HepG2 (cell line): Measurements from ENCODE around the gene CRYBA2. TPM values are rescaled to one million over a fixed set of nuclear protein-coding genes. Genes with fewer than 3 reads are reported as not detected.

Source experiments
- ATF1 ChIP-seq: IDR thresholded peaks from 2 replicates; pipeline ENCODE4 v1.6.1; 2016; ENCODE audit warnings: mild to moderate bottlenecking, control low read depth
- GATAD2A ChIP-seq: IDR thresholded peaks from 2 replicates; pipeline ENCODE4 v1.6.1; 2016
- HNF4G ChIP-seq, 2 experiments: sonication (generic) in 1 of 2; formaldehyde crosslinking in 1 of 2; IDR thresholded peaks; 2 replicates each; pipeline versions ENCODE4 v1.4.0 to v1.6.1; 2011 to 2020; ENCODE audit warnings: borderline replicate concordance in 2 of 2, low read depth in 2 of 2, mild to moderate bottlenecking in 2 of 2, low read length in 1 of 2, missing genetic modification reagents in 1 of 2, moderate library complexity in 1 of 2
- JUNB ChIP-seq: sonication (generic); formaldehyde crosslinking; IDR thresholded peaks from 2 replicates; pipeline ENCODE4 v1.8.0; 2022; ENCODE audit warnings: missing genetic modification reagents, mild to moderate bottlenecking, borderline replicate concordance
- TOPORS ChIP-seq: sonication (generic); formaldehyde crosslinking; IDR thresholded peaks from 2 replicates; pipeline ENCODE4 v1.8.0; 2023; ENCODE audit warnings: mild to moderate bottlenecking, missing genetic modification reagents
- ZNF562 ChIP-seq: sonication (generic); formaldehyde crosslinking; IDR thresholded peaks from 2 replicates; pipeline ENCODE4 v1.8.0; 2022; ENCODE audit warnings: missing genetic modification reagents, borderline replicate concordance
- ZNF891 ChIP-seq: sonication (generic); formaldehyde crosslinking; IDR thresholded peaks from 2 replicates; pipeline ENCODE4 v1.5.0; 2020; ENCODE audit warnings: mild to moderate bottlenecking, missing genetic modification reagents
- polyA plus RNA-seq, 8 experiments: library from polyadenylated mRNA; depleted of rRNA in 3 of 8; stranded (reverse) in 7 of 8; unstranded in 1 of 8; fragments of >200 nt; fragmentation: Illumina TruSeq in 4 of 8; extraction: Trizol in 4 of 8; gene quantifications; 2 replicates each; pipeline versions ENCODE4 v1.2.1 to v1.2.3, GENCODE V29; 2011 to 2016; ENCODE audit warnings: low read depth in 4 of 8, missing spikeins in 1 of 8, mixed read lengths in 1 of 8; ENCODE audit not compliant: insufficient read depth in 1 of 8
- total RNA-seq, 5 experiments: library from RNA; depleted of rRNA; stranded (reverse); fragments of >200 nt; fragmentation: Illumina TruSeq; extraction: Trizol; gene quantifications; 2 replicates each; pipeline ENCODE4 v1.2.3, GENCODE V29; 2016; ENCODE audit warnings: low read depth in 1 of 5
- TF ChIP-seq, protein P1 (sequence below): sonication (generic); formaldehyde crosslinking; IDR thresholded peaks from 2 replicates; pipeline ENCODE4 v1.4.0; 2020; ENCODE audit warnings: mild to moderate bottlenecking, missing genetic modification reagents
- TF ChIP-seq, protein P2 (sequence below): sonication (generic); formaldehyde crosslinking; IDR thresholded peaks from 2 replicates; pipeline ENCODE4 v1.5.1; 2020; ENCODE audit warnings: mild to moderate bottlenecking, missing genetic modification reagents
- TF ChIP-seq, protein P3 (sequence below): sonication (generic); formaldehyde crosslinking; IDR thresholded peaks from 2 replicates; pipeline ENCODE4 v1.9.0; 2021; ENCODE audit warnings: mild to moderate bottlenecking, missing genetic modification reagents

CRYBA2 gene
- total and polyA plus RNA-seq, 2 of the 13 experiments (the other 11 are each of a cell fraction or from before 2014, with no cell fraction given): not detected

DNA sequence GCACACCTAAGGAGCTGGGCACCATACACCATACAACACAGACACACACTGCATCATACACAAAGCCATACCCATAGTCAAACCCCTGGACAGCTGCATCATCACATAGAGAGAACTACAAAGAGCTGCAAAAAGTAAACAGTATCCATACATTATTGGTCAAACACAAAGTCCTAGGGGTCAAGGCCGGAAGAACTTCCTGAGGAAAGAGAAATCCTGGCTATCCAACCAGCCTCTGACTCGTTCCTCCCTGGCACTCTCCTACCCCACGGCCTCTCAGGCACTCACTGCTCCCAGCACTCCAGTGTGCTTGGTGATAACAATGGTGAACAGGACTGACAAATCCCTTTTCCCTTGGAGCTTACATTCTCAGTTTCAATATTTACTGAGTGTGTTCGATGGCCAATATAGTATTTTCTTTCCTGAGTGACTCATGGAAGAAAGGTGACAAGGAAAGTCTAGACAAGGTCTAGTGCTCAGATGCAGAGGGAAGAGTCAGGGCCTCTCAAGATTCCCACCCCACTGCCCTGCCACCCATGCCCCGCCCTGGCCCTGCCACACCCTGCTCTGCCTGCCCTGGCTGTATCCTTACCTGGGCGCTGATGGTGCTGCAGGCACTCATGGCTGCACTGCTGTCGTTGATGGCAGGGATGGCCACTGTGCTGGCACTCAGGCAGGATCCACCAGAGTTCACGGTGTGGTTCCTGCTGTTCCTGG is 44.7 kb upstream of the CRYBA2 start (continued):
- TF ChIP-seq, protein P1, sequence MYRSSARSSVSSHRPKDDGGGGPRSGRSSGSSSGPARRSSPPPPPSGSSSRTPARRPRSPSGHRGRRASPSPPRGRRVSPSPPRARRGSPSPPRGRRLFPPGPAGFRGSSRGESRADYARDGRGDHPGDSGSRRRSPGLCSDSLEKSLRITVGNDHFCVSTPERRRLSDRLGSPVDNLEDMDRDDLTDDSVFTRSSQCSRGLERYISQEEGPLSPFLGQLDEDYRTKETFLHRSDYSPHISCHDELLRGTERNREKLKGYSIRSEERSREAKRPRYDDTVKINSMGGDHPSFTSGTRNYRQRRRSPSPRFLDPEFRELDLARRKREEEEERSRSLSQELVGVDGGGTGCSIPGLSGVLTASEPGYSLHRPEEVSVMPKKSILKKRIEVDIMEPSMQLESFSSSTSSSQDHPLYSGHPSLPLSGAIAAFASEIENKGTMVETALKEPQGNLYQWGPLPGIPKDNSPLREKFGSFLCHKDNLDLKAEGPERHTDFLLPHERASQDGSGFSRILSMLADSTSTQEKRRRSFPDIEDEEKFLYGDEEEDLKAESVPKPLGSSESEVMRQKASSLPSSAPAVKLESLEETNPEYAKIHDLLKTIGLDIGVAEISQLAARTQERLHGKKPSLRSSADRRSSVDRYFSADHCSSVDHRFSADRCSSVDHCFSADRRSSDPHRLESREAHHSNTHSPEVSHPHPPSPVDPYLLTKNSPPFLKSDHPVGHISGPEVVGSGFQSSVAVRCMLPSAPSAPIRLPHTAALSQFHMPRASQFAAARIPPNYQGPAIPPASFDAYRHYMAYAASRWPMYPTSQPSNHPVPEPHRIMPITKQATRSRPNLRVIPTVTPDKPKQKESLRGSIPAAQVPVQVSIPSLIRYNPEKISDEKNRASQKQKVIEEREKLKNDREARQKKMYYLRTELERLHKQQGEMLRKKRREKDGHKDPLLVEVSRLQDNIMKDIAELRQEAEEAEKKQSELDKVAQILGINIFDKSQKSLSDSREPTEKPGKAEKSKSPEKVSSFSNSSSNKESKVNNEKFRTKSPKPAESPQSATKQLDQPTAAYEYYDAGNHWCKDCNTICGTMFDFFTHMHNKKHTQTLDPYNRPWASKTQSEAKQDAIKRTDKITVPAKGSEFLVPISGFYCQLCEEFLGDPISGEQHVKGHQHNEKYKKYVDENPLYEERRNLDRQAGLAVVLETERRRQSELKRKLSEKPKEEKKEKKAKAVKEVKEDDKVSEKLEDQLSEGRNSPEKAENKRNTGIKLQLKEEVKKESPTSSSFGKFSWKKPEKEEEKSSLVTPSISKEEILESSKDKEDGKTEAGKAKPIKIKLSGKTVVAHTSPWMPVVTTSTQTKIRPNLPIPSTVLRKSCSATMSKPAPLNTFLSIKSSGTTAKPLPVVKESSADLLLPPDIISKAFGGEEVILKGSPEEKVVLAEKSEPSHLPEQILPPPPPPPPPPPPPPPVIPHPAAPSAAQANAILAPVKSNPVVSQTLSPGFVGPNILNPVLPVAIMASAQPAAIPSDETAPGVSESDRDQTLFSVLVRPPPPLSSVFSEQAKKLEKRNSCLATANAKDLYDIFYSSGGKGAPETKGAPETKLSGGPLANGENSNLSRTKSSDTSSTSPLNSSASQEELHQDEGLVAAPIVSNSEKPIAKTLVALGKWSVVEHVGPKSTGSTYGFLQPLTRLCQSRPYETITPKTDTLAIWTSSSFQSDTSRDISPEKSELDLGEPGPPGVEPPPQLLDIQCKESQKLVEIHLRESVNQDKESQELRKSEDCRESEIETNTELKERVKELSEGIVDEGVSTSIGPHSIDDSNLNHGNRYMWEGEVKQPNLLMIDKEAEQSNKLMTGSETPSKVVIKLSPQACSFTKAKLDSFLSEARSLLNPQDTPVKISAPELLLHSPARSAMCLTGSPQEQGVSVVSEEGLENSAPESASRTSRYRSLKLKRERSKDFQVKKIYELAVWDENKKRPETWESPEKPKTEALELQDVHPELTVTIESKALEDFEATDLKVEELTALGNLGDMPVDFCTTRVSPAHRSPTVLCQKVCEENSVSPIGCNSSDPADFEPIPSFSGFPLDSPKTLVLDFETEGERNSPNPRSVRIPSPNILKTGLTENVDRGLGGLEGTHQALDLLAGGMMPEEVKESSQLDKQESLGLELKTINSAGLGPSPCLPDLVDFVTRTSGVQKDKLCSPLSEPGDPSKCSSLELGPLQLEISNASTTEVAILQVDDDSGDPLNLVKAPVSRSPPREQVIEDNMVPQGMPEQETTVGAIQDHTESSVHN: no peak
- no peak for TF ChIP-seq ZNF562 (CRISPR knock-in tag)
- TF ChIP-seq ATF1 (CRISPR knock-in tag): no peak
- TF ChIP-seq, protein P2, sequence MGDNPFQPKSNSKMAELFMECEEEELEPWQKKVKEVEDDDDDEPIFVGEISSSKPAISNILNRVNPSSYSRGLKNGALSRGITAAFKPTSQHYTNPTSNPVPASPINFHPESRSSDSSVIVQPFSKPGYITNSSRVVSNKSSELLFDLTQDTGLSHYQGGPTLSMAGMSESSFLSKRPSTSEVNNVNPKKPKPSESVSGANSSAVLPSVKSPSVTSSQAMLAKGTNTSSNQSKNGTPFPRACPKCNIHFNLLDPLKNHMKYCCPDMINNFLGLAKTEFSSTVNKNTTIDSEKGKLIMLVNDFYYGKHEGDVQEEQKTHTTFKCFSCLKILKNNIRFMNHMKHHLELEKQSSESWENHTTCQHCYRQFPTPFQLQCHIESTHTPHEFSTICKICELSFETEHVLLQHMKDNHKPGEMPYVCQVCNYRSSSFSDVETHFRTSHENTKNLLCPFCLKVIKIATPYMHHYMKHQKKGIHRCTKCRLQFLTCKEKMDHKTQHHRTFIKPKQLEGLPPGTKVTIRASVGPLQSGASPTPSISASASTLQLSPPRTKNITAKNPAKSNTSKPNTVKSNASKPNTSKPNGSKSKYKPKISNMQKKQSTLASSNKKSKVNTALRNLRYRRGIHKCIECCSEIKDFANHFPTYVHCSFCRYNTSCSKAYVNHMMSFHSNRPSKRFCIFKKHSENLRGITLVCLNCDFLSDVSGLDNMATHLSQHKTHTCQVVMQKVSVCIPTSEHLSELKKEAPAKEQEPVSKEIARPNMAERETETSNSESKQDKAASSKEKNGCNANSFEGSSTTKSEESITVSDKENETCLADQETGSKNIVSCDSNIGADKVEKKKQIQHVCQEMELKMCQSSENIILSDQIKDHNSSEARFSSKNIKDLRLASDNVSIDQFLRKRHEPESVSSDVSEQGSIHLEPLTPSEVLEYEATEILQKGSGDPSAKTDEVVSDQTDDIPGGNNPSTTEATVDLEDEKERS: no peak
- TF ChIP-seq, protein P3, sequence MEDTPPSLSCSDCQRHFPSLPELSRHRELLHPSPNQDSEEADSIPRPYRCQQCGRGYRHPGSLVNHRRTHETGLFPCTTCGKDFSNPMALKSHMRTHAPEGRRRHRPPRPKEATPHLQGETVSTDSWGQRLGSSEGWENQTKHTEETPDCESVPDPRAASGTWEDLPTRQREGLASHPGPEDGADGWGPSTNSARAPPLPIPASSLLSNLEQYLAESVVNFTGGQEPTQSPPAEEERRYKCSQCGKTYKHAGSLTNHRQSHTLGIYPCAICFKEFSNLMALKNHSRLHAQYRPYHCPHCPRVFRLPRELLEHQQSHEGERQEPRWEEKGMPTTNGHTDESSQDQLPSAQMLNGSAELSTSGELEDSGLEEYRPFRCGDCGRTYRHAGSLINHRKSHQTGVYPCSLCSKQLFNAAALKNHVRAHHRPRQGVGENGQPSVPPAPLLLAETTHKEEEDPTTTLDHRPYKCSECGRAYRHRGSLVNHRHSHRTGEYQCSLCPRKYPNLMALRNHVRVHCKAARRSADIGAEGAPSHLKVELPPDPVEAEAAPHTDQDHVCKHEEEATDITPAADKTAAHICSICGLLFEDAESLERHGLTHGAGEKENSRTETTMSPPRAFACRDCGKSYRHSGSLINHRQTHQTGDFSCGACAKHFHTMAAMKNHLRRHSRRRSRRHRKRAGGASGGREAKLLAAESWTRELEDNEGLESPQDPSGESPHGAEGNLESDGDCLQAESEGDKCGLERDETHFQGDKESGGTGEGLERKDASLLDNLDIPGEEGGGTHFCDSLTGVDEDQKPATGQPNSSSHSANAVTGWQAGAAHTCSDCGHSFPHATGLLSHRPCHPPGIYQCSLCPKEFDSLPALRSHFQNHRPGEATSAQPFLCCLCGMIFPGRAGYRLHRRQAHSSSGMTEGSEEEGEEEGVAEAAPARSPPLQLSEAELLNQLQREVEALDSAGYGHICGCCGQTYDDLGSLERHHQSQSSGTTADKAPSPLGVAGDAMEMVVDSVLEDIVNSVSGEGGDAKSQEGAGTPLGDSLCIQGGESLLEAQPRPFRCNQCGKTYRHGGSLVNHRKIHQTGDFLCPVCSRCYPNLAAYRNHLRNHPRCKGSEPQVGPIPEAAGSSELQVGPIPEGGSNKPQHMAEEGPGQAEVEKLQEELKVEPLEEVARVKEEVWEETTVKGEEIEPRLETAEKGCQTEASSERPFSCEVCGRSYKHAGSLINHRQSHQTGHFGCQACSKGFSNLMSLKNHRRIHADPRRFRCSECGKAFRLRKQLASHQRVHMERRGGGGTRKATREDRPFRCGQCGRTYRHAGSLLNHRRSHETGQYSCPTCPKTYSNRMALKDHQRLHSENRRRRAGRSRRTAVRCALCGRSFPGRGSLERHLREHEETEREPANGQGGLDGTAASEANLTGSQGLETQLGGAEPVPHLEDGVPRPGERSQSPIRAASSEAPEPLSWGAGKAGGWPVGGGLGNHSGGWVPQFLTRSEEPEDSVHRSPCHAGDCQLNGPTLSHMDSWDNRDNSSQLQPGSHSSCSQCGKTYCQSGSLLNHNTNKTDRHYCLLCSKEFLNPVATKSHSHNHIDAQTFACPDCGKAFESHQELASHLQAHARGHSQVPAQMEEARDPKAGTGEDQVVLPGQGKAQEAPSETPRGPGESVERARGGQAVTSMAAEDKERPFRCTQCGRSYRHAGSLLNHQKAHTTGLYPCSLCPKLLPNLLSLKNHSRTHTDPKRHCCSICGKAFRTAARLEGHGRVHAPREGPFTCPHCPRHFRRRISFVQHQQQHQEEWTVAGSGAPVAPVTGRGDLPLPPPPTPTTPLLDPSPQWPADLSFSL (CRISPR knock-in tag): no peak
- no peak for TF ChIP-seq TOPORS (CRISPR knock-in tag)
- TF ChIP-seq GATAD2A (CRISPR knock-in tag): peak; percentile 40; the same call in 1 of the 2 replicates
- TF ChIP-seq HNF4G (IDR thresholded peaks at IDR 0.05; ENCODE audit: borderline replicate concordance, low read depth, low read length): no peak
- TF ChIP-seq HNF4G (CRISPR knock-in tag; IDR thresholded peaks at IDR 0.05; ENCODE audit: borderline replicate concordance, low read depth): no peak
- no peak for TF ChIP-seq JUNB (CRISPR knock-in tag)
- TF ChIP-seq ZNF891 (CRISPR knock-in tag): no peak; the same call in 1 of the 2 replicates
